ENCODE data around the gene FAM83F. TPM values are rescaled to one million over a fixed set of nuclear protein-coding genes. Genes with fewer than 3 reads are reported as not detected.
A peak's percentile ranks its signal among the peaks of the same experiment; 100 is the strongest.

The FAM83F gene
- total and polyA plus RNA-seq, 10 of the 15 experiments (the other 5 are each of a cell fraction or from before 2014, with no cell fraction given): 0.01 to 0.05 (median 0.01) TPM; not detected in 7

- no TSS peak for BruUV-seq (replicated peaks)
- ChIA-PET RAD21 (ENCODE audit: unreplicated experiment) (no interaction called here), SMC1A (ENCODE audit: uncharacterized antibody, unreplicated experiment) (interaction anchor here (0.7 kb wide), 1 partner anchor 35 kb away, joined by 3 read pairs; no protein-coding TSS in a partner anchor), POLR2A (interaction anchor here (0.6 kb wide), 1 partner anchor 140 kb away, joined by 8 read pairs; no protein-coding TSS in a partner anchor), CTCF (interaction anchor here (0.6 to 1.3 kb wide), 2 partner anchors 96 to 476 kb away, joined by 3 read pairs; no protein-coding TSS in a partner anchor)
- FAIRE-seq: no peak
- 89% methylated on average over 3 of the region's 3 CpGs for WGBS (ENCODE audit: insufficient coverage, insufficient replicate concordance, low lambda C conversion rate, missing lambda C conversion rate)
- no peak overlapping the region for H3K27ac ChIP-seq (ENCODE audit: control insufficient read depth, insufficient read depth)
- no peaks in the 10 kb centered on the region for H3K36me3 ChIP-seq (ENCODE audit: control insufficient read depth in 2 of 2, insufficient read depth in 2 of 2, low read length in 1 of 2)
- intact Hi-C loops (cut with micrococcal nuclease; ENCODE audit: unreplicated experiment): no loop called here
- H3K9ac ChIP-seq (ENCODE audit: control insufficient read depth, insufficient read depth, low read length): no peak overlapping the region
- no peak overlapping the region for H3K4me3 ChIP-seq
- TF ChIP-seq MXI1 (IDR thresholded peaks at IDR 0.05; ENCODE audit: low read depth, low read length) (no peak), RAD51 (IDR thresholded peaks at IDR 0.05) (no peak), HDAC2 (IDR thresholded peaks at IDR 0.05) (no peak), NR2F1 (conservative IDR thresholded peaks at IDR 0.05) (0 out of 2 replicates have a peak, but pooled peaks have one; percentile 30)
- H2AFZ ChIP-seq (ENCODE audit: control insufficient read depth, low read depth, low read length): no peak overlapping the region
- no peaks in the 10 kb centered on the region for H3K4me1 ChIP-seq (ENCODE audit: control insufficient read depth, insufficient read depth, low read length)
- H3K9me3 ChIP-seq (replicated peaks; ENCODE audit: control insufficient read depth, insufficient read depth, low read length): no peaks in the 10 kb centered on the region
- H3K79me2 ChIP-seq (ENCODE audit: control insufficient read depth, insufficient read depth, low read length): no peaks in the 10 kb centered on the region
- no peak for ATAC-seq
- peaks cover 3 to 12% of the 10 kb centered on the region in 2 experiments for H3K27me3 ChIP-seq (replicated peaks in 1 of 2; ENCODE audit: control insufficient read depth in 2 of 2, insufficient read depth in 2 of 2, low read length in 1 of 2)
- in situ Hi-C loops (cut with MboI): no loop called here
- H4K20me1 ChIP-seq (ENCODE audit: control insufficient read depth, insufficient read depth): no peaks in the 10 kb centered on the region
- DNase-seq (ENCODE audit: low read depth, low spot score): no peak
- no peak overlapping the region for H3K4me2 ChIP-seq (ENCODE audit: control insufficient read depth, insufficient read depth)
Measured at GRCh38 chr22:39996732-39997131, 2.0 kb downstream of the FAM83F start.

- DNase-seq (ENCODE audit: low read depth, low spot score): no peak
- no peaks in the 10 kb centered on the region for H3K36me3 ChIP-seq (ENCODE audit: control insufficient read depth in 2 of 2, insufficient read depth in 2 of 2, low read length in 1 of 2)
- H4K20me1 ChIP-seq (ENCODE audit: control insufficient read depth, insufficient read depth): no peaks in the 10 kb centered on the region
- no peak overlapping the region for H3K4me2 ChIP-seq (ENCODE audit: control insufficient read depth, insufficient read depth)
- FAIRE-seq: no peak
- SMC1A ChIA-PET (ENCODE audit: uncharacterized antibody, unreplicated experiment): no interaction called here
- intact Hi-C loops (cut with micrococcal nuclease; ENCODE audit: unreplicated experiment) (no loop called here), in situ Hi-C loops (cut with MboI) (no loop called here)
- H3K4me3 ChIP-seq: no peak overlapping the region
- no peaks in the 10 kb centered on the region for H3K9me3 ChIP-seq (replicated peaks; ENCODE audit: control insufficient read depth, insufficient read depth, low read length)
- no peak overlapping the region for H3K9ac ChIP-seq (ENCODE audit: control insufficient read depth, insufficient read depth, low read length)
- RAD21 ChIA-PET (ENCODE audit: unreplicated experiment): no interaction called here
- TF ChIP-seq CBX5 (IDR thresholded peaks at IDR 0.05; ENCODE audit: low read depth) (no peak), SUPT20H (IDR thresholded peaks at IDR 0.05; ENCODE audit: borderline replicate concordance, control insufficient read depth, low read depth, low read length) (no peak), ZNF622 (IDR thresholded peaks at IDR 0.05) (no peak), TBL1XR1 (IDR thresholded peaks at IDR 0.05; ENCODE audit: low read depth, low read length) (no peak)
- WGBS (ENCODE audit: insufficient coverage, insufficient replicate concordance, low lambda C conversion rate, missing lambda C conversion rate): 29% methylated on average over 3 of the region's 3 CpGs
- POLR2A ChIA-PET: no interaction called here
- no peak overlapping the region for H3K27ac ChIP-seq (ENCODE audit: control insufficient read depth, insufficient read depth)
- H2AFZ ChIP-seq (ENCODE audit: control insufficient read depth, low read depth, low read length): no peak overlapping the region
- no peaks in the 10 kb centered on the region for H3K79me2 ChIP-seq (ENCODE audit: control insufficient read depth, insufficient read depth, low read length)
- H3K27me3 ChIP-seq (replicated peaks in 1 of 2; ENCODE audit: control insufficient read depth in 2 of 2, insufficient read depth in 2 of 2, low read length in 1 of 2): peaks cover 3 to 15% of the 10 kb centered on the region in 2 experiments
- BruUV-seq (replicated peaks): no TSS peak
- H3K4me1 ChIP-seq (ENCODE audit: control insufficient read depth, insufficient read depth, low read length): no peaks in the 10 kb centered on the region
- no peak for ATAC-seq
- CTCF ChIA-PET: interaction anchor here (1.3 kb wide), 1 partner anchor 27 kb away, joined by 5 read pairs; no protein-coding TSS in a partner anchor
Measured at GRCh38 chr22:39997421-39997820, 2.7 kb downstream of the FAM83F start.

All from GM12878 (cell line).